ENCODE data around the gene NDRG4.

DNA sequence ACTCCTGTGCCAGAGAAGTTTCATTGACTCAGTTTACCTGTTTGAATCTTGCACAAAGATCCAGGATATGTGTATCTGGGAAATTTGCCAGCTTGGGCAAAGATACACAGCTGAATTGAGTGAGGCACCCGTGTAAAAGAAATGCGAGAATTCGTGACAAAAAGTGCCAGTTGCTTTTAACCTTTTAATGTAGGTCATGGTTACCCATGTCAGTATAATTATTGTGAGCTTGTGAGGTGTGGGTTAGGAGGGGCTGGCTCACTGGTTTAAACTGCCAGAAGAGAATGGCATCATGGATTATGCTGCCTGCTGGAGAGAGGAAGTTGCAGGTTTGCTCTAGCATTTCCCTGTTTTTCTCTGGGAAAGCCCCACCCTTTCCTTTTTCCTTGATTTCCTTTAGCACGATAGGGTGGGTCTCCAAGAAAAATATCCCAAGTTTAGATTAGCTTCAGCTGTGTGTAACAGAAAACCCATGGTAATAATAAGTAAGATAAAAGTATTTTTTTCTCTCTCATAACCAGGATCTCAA is 24.8 kb upstream of the NDRG4 start:
- TF ChIP-seq, protein P1, sequence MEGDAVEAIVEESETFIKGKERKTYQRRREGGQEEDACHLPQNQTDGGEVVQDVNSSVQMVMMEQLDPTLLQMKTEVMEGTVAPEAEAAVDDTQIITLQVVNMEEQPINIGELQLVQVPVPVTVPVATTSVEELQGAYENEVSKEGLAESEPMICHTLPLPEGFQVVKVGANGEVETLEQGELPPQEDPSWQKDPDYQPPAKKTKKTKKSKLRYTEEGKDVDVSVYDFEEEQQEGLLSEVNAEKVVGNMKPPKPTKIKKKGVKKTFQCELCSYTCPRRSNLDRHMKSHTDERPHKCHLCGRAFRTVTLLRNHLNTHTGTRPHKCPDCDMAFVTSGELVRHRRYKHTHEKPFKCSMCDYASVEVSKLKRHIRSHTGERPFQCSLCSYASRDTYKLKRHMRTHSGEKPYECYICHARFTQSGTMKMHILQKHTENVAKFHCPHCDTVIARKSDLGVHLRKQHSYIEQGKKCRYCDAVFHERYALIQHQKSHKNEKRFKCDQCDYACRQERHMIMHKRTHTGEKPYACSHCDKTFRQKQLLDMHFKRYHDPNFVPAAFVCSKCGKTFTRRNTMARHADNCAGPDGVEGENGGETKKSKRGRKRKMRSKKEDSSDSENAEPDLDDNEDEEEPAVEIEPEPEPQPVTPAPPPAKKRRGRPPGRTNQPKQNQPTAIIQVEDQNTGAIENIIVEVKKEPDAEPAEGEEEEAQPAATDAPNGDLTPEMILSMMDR (IDR thresholded peaks at IDR 0.05): no peak
- TF ChIP-seq POLR2A (IDR thresholded peaks at IDR 0.05): no peak
